HG02623 (cell line): Measurements from ENCODE around the gene ARFRP1.
A peak's percentile ranks its signal among the peaks of the same experiment; 100 is the strongest.

Experiments used
- ATAC-seq: cut with Tn5 transposase; IDR thresholded peaks from one replicate; pipeline ENCODE4 v1.9.1; 2021; ENCODE audit warnings: moderate library complexity; ENCODE audit not compliant: unreplicated experiment

Gene ARFRP1

DNA sequence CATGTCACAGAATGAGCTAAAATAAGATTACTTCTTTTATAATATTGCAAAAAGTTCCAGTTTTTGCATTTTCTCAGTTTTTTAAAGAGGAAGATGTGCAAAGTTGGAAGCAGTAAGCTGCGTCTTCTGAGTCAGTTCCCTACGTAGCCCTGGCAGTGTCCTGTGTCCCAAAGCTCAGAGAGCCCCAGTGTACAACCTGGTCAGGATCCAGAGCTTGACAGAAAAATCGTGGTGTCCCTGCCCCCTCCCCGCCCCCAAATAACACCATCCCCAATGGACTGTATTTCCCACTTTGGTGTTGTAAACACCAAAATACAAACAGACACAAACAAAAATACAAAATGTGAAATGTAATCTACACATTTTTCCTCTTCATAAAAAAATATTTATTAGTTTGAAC is 36.4 kb upstream of the ARFRP1 start:
- no peak for ATAC-seq

DNA sequence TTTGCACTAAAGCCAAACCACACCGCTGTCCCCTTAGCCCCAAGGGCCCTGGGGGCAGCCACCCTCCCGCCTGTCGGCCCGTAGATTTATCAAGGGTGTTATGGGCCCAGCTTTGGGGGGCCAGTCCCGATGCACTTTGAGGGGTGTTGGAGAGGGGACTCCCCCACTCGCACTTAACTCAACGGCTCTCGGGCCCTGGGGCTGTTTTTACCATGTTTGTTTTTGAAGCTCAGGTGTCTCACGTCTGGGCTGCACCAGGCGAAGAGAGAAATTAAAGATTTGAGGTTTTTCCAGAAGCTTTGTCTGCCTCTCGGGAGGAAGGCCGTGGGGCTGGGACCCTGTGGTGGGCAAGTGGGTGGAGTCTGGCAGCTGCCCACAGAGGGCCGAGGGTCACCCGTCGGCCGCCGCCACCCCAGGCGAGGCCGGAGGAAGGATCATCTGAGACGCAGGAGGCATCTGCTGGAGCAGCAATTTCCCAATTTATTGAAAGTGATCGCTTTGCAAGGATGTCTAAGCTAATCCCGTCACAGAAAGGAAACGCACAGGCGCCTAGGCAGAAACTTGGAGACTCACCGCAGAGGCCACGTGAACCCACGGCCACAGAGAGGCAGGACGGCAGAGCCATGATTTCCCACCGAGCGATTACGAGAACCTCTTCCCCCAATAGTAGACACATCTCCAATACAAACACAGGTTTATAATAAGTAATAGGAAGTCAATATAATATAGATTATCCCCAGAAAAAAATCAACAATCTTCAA is 35.6 kb upstream of the ARFRP1 start:
- ATAC-seq = no peak

DNA sequence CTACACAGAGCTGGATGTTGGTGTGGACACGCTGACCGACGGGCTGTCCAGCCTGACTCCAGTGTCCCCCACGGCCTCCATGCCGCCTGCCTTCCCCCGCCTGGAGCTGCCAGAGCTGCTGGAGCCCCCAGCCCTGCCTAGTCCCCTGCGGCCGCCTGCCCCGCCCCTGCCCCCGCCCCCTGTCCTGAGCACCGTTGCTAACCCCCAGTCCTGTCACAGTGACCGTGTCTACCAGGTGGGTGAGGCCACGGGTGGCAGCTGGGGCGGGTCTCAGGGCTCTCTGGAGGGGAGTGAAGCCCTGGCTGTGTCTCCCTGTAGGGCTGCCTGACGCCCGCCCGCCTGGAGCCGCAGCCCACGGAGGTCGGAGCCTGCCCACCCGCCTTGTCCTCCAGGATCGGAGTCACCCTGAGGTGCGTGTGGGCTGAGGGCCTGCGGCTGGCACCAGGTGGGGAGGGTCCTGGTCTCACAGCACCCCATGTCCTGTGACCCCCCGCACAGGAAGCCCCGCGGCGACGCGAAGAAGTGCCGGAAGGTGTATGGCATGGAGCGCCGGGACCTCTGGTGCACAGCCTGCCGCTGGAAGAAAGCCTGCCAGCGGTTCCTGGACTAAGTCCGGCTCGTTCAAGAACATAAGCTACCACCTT is 34.7 kb upstream of the ARFRP1 start:
- no peak for ATAC-seq

DNA sequence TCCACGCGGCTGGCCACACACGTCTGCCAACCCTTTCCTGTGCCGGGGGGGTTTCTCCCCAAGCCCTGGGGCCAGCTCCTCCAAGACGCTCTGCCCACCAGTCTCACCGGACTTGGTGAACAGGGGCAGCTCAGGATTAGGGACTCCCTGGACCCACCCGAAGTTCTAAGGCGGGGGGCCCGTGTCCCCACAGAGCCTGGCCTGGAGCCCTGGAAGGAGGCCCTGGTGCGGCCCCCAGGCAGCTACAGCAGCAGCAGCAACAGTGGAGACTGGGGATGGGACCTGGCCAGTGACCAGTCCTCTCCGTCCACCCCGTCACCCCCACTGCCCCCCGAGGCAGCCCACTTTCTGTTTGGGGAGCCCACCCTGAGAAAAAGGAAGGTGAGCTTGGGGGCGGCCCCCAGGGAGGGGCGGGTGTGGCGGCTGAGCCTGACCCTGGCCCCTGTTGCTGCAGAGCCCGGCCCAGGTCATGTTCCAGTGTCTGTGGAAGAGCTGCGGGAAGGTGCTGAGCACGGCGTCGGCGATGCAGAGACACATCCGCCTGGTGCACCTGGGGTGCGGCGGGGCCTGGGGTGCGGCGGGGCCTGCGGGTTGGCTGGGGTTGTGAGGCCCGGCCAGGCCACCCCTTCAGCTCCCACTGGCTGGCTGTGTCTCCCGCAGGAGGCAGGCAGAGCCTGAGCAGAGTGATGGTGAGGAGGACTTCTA is 34.1 kb upstream of the ARFRP1 start:
- no peak for ATAC-seq

DNA sequence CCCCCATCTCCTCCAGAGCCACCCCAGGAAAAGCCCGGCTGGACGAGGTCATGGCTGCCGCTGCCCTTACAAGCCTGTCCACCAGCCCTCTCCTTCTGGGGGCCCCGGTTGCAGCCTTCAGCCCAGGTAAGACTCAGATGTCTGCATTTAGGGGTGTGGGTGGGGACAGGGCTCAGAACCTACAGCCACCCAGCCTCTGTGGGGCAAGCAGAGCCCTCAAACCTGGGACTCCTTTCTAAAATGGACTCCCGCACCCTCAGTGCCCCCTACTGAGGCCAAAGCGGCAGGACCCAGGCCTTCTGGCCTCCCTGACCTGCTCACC is 33.5 kb upstream of the ARFRP1 start:
- no peak for ATAC-seq

DNA sequence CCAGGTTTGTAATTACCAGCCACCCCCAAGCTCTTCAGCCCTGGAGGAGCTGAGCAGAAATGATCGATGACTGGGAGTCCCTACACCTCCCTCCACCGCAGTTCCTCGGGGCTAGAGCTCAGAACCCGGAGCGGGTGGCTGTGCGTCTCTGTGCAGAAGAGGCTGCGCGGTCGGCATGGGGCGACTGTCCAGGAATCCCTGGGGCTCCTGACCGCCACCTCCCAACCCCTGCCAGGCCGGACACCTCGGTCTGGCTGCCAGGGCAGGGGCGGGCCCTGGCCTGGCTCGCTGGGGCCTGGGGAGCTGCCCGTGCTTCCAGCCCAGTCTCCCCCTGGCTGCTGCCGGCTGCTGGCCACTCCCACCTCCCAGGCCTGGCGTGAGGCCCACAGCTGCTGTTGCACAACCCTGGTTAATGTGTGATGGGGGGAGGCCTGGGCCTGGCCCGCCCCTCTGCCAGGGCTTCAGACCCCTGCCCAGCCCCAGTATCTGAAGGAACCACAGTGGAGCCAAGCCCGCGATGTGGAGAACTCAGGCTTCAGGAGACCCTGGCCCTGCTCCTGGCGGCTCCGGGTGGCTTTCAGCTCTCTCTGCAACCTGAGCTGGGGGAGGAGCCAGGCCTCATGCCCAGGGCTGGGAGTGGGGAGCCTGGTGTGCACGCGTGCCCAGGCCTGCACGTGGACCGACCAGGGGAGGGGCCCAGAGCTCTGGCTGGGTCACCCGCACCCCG is 33.0 kb upstream of the ARFRP1 start:
- no peak for ATAC-seq

DNA sequence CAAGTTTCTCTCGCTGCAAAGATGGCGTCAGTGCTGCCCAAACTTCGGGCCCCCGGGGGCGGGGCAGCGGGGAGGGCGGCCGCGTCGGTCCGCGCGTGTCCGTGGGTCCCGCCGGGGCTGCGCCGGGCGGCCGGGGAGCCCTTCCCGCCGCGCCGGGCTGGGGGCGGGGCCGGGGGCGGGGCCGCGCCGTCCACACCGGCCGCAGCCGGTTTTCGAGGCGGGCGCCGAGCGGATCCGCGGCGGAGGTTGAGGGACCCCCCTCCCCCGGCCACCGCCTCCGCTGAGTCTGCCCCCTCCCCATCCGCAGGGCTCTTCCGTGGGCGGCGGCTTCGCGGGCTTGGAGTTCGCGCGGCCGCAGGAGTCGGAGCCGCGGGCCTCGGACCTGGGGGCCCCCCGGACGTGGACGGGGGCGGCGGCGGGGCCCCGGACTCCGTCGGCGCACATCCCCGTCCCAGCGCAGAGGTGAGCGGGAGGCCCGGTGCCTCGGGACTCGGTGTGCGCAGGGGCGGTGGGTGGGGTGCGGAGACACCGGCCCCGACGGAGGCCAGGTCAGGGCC is 32.4 kb upstream of the ARFRP1 start:
- ATAC-seq = peak; percentile 17

DNA sequence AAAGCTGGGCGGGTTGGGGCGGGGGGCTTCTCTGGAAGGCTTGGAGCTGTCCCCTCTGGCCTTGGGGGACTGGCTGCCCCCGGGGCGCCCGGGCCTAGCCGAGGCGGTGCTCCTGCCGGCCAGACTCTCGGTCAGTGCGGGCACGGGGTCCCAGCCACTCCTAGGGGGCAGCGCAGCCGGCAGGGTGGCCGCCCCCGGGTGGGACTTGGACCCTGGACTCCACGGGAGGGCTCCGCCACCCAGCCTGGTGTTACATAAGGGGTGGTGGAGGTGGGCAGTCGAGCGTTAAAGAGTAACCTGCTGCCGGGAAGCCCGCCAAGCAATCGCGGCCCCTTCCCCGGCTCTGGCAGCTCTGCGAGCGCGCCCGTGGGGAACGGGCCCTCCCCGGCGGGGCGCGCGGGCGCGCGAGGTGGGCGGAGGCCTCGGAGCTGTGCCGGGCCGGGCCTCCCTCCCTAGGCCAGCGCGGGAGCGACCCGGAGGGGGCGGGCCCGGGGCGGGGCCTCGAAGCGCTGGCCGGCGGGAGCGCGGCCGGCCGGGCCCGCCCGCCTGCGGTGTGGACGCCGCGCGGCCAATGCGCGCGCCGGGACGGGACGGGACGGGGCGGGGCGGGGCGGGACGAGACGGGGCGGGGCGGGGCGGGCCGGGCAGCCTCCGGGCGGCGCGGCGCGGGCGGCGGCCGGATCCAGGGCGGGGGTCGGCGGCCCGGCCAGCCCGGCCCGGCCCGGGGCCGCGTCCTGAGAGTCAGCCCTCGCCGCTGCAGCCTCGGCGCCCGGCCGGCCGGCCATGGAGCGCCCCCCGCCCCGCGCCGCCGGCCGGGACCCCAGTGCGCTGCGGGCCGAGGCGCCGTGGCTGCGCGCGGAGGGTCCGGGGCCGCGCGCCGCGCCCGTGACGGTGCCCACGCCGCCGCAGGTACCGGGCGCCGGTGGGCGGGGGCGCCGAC is 31.6 kb upstream of the ARFRP1 start, which contains the start of gene SLC2A4RG:
Gene SLC2A4RG (plus strand): TSS at position 647 of the 940 bp plus-strand sequence. CDS start 137 bp downstream, at position 784.
- peak; percentile 45 for ATAC-seq

DNA sequence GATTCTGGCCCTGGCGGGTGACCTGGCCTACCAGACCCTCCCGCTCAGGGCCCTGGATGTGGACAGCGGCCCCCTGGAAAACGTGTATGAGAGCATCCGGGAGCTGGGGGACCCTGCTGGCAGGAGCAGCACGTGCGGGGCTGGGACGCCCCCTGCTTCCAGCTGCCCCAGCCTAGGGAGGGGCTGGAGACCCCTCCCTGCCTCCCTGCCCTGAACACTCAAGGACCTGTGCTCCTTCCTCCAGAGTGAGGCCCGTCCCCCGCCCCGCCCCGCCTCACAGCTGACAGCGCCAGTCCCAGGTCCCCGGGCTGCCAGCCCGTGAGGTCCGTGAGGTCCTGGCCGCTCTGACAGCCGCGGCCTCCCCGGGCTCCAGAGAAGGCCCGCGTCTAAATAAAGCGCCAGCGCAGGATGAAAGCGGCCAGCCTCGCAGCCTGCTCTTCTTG is 30.9 kb upstream of the ARFRP1 start:
- ATAC-seq = no peak

DNA sequence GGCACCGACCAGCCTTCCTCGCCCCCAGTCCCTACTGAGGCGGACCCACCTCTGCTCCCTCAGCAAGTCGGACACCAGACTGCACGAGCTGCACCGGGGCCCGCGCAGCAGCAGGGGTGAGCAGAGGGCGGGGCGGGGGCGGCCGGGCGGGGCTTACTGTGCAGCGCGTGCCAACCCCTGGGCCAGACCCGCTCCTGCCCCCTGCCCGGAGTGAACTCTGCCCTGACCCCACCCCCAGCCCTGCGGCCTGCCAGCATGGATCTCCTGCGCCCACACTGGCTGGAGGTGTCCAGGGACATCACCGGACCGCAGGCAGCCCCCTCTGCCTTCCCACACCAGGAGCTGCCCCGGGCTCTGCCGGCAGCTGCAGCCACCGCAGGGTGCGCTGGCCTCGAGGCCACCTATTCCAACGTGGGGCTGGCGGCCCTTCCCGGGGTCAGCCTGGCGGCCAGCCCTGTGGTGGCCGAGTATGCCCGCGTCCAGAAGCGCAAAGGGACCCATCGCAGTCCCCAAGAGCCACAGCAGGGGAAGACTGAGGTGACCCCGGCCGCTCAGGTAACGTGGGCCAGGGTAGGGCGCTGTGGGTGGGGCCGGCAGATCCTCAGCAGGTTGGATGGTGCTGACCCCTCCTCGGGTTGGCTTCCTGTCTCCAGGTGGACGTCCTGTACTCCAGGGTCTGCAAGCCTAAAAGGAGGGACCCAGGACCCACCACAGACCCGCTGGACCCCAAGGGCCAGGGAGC is 30.3 kb upstream of the ARFRP1 start:
- ATAC-seq = no peak

DNA sequence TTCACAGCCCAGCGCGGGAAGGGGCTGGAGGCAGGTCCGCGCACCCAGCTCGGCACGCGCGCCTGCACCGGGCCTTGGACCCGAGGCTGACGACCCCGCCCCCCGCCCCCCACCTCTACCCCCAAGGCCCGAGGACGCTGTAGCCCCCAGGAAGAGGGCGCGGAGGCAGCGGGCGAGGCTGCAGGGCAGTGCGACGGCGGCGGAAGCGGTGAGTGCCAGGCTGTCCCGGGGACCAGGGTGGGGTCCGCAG is 29.8 kb upstream of the ARFRP1 start:
- no peak for ATAC-seq

DNA sequence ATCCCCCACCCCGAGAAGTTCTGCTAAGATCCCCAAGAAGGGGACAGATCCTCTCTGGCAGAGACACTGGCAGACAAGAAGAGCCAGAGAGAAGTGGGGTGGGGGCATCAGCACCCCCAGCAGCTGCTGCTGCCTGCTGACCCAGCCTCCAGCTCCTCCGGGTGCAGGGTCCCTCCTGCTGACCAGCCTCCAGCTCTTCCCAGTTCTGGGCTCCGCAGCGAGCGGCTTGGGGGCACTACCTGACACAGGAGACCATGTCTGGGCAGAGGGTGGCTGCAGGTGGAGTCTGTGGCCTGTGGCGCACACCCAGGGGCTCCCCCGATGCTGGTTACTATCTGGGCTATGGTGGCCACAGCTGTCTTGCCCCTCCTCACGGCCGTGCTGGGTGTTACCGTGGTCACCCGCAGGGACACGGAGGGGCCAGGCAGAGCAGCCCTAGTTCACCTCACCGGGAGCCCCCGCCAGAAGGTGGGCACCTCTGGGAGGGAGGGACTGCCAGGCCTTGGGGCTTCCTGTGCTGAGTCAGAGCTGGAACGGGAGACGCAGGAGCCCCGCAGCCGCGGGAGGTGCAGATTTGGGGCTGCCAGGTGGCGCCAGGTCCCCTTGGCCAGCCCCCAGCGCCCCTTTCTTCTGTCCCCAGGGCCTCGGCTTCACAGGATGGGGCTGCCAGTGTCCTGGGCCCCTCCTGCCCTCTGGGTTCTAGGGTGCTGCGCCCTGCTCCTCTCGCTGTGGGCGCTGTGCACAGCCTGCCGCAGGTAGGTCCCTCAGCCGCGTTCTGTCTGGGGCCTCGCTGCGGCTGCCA is 29.3 kb upstream of the ARFRP1 start:
- no peak for ATAC-seq

DNA sequence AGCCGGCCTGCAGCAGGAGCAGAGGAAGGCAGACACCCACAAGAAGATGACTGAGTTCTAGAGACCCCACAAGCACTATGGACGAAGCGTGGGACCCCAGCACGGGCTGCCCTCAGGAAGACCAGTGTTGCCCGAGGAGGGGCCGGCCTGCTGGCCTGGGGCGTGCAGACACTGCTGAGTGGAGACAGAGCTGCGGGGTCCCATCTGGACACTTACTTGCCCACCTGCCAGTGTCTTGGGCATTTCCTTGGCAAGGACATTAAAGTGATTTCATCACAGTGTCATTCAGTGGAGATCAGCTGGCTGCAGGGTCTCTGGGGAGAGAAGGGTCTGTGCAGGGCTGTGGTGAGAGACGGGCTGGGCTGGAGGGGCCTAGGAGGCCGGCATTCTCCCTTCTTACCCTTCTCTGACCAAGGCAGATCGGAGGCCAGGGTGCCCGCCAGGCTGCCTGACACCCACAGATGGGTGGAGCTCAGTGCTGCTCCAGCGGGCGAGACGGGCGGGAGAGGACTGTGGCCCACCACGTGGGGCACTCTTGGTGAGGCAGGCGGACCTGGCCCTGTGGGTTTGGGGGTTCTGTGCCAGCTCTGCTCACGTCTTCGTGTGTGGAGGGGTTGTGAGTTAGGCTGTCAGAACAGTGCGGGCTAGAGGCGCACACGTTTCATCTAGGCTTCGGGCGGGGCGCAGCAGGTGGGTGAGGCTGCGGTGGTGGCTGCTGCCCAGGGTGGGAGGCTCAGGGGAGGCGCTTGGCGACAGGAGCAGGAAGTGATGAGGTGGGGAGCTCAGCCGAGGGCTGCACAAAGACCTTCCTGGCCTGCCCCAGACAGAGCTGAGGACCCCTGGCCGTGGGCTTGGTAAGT is 28.3 kb upstream of the ARFRP1 start, which contains the start of gene LIME1:
Gene LIME1 (plus strand): TSS at position 806 of the 860 bp plus-strand sequence. CDS start 886 bp downstream, outside the sequence.
- no peak for ATAC-seq

DNA sequence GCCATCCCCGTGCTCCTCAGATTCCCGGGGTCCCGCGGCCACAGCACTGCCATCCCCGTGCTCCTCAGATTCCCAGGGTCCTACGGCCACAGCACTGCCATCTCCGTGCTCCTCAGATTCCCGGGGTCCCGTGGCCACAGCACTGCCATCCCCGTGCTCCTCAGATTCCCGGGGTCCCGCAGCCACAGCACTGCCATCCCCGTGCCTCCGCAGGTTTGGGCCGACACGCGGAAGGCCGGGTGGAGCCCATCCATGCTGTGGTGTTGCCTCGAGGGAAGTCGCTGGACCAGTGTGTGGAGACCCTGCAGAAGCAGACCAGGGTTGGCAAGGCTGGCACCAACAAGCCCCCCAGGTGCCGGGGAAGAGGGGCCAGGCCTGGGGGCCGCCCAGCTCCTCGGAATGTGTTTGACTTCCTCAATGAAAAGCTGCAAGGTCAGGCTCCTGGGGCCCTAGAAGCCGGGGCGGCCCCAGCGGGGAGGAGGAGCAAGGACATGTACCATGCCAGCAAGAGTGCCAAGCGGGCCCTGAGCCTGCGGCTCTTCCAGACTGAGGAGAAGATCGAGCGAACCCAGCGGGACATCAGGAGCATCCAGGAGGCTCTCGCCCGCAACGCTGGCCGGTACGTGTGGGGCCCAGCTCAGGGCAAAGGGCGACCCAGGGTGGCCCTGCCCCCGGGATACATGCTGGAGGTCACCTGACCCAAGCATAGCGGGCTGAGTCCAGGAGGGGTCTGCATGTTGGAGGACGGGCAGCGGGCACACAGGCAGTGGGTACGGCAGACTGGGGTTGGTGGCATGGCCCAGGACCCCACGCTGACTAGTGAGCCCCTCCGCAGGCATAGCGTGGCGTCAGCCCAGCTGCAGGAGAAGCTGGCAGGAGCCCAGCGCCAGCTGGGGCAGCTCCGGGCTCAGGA is 27.4 kb upstream of the ARFRP1 start:
- ATAC-seq = no peak

DNA sequence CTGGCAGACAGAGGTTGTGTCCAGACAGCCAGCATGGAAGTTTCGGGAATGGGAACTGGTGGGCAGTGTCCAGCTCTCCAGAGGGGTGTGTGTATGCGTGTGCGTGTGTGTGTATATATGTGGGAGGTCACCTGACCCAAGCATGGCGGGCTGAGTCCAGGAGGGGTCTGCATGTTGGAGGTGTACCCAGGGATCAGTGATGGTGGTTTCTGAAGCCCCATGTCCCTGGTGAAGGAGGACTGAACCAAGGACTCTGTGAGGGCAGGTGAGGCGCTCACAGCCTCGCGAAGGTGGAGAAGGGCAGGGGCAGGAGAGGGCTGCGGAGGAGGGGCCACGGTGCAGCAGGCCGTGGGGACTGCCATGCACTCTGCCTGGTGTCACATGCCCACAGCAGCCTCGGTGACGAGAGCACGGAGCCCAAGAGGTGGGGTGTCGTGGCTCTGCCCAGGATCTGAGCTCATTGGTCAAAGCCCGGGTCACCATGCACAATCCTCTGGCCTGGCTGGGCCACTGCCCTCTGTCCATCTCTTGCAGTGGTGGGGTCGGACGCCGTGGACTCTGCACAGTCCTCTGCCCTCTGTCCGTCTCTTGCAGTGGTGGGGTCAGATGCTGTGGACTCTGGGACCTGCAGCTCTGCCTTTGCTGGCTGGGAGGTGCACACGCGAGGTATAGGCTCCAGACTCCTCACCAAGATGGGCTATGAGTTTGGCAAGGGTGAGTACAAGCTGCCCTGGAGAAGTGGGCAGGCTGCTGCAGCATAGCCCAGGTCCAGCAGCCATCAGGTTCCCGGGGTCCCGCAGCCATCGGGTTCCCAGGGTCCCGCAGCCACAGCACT is 26.6 kb upstream of the ARFRP1 start:
- no peak for ATAC-seq

DNA sequence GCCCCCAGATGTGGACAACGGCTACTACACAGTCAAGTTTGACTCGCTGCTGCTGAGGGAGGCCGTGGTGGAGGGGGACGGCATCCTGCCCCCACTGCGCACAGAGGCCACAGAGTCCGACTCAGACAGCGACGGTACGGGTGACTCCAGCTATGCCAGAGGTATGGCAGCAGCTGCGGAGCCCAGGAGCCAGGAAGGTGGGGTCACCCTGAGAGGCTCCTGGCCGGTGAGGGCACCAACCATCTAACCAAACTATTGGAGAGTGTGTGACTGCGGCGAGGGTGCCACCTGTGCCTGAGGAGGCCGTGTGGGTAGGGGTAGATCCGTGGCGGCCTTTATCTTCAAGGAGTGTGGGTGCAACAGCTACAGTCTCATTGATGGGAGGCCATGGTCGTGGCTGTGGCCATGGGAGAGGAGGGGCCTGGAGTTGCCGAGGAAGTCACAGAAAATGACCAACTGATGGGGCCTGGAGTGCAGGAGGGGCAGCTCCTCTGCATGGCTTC is 25.9 kb upstream of the ARFRP1 start:
- no peak for ATAC-seq
